ENCODE measurements around the gene SLC15A1. TPM values are rescaled to one million over a fixed set of nuclear protein-coding genes. Genes with fewer than 3 reads are reported as not detected.

Gene SLC15A1
- total and polyA plus RNA-seq, 8 donors: 0.15 to 9.9 (median 0.19) TPM; not detected in 5

DNA sequence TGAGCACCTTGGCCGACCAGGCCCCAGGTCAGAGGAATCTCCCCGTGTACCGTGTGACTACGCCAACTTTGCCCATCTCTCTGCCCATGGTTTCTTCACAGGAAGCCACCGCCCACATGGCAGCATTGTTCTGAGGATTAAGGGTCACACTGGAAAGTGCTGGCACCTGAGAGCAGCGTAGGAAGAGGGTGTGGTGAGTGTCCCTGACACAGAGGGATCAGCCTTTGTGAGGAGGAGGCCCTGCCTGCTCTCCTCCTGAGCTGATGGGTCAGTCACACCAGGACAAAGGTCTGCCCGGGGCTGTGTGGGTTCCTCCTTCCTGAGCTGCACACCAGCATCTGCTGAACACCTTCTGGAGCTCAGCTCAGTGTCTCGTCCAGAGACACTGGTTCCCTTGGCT is 32.2 kb upstream of the SLC15A1 start:
- TF ChIP-seq POLR2A (IDR thresholded peaks at IDR 0.05): no peak
- DNase-seq: no peak
- intact Hi-C loops (cut with DNase I; ENCODE audit: low total_unique reads): no loop called here
- H3K27ac ChIP-seq: no peak overlapping the region
- H3K4me1 ChIP-seq: no peaks in the 10 kb centered on the region
- no peaks in the 10 kb centered on the region for H3K9me3 ChIP-seq
- 70 to 80% (median 75%) methylated on average over 8 of the region's 8 CpGs for WGBS, 5 donors
- peaks cover 0 to 13% (median 0%) of the 10 kb centered on the region in 3 donors for H3K27me3 ChIP-seq
- H3K4me3 ChIP-seq: no peak overlapping the region
- no peaks in the 10 kb centered on the region for H3K36me3 ChIP-seq

GRCh38 chr13:98783856-98784478 is 31.5 kb upstream of the SLC15A1 start:
- TF ChIP-seq POLR2A (IDR thresholded peaks at IDR 0.05) (no peak), EP300 (IDR thresholded peaks at IDR 0.05) (no peak), CTCF (IDR thresholded peaks at IDR 0.05) (no peak), POLR2AphosphoS5 (IDR thresholded peaks at IDR 0.05) (no peak)
- H3K36me3 ChIP-seq: no peaks in the 10 kb centered on the region
- H3K4me3 ChIP-seq: no peak overlapping the region
- H3K27me3 ChIP-seq: peaks cover 0 to 10% (median 0%) of the 10 kb centered on the region in 3 donors
- intact Hi-C loops (cut with DNase I; ENCODE audit: low total_unique reads): no loop called here
- no peak for DNase-seq
- no peak overlapping the region for H3K27ac ChIP-seq
- no peaks in the 10 kb centered on the region for H3K9me3 ChIP-seq
- WGBS, 5 donors: 80 to 89% (median 81%) methylated on average over 11 to 12 of the region's 12 CpGs
- H3K4me1 ChIP-seq: no peaks in the 10 kb centered on the region

DNA sequence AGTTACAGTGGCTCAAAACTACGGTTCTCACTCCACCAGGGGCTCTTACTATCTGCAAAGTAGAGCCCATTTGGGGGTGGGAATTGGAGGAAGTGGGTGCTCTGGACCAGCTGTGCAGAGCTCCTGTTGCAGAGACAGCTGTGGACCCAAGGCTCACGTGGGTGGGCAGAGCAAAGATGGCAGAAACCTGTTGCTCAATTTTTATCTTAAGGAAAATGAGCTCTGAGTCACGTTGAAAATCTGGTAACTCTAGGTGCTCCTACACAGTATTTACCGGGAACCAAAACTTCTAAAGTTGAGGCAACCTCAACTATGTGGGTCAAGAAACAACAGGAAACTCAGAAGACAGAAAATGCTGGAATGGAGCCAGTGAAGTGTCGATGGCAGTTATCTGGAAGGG is 30.2 kb upstream of the SLC15A1 start:
- no peaks in the 10 kb centered on the region for H3K27me3 ChIP-seq
- intact Hi-C loops (cut with DNase I; ENCODE audit: low total_unique reads): no loop called here

DNA sequence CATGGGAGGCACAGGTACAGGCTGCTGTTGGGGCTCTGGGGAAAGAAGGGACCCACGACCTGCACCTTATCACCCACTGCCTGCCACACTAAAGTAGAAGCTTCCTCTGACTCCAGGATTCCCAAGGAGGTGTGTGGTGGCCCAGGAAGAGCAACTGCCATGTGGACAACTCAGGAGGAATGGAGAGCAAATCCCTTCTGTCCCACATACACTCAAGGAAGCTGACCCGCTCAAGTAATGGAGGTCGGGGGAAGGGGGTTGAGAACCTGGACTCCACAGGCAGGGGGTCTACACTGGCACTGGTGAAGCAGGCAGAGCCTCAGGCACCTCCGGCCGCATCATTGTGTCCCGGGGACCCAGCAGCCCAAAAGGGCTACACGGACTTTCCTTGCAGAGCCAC is 29.4 kb upstream of the SLC15A1 start:
- Histone ChIP-seq H3K27ac (no peak overlapping the region), H3K27me3 (no peaks in the 10 kb centered on the region), H3K4me3 (no peak overlapping the region), H3K4me1 (no peaks in the 10 kb centered on the region), H3K36me3 (no peaks in the 10 kb centered on the region), H3K9me3 (no peaks in the 10 kb centered on the region)
- 72 to 83% (median 81%) methylated on average over 7 of the region's 7 CpGs for WGBS, 5 donors
- no peak for DNase-seq
- TF ChIP-seq EP300 (IDR thresholded peaks at IDR 0.05) (no peak), POLR2A (IDR thresholded peaks at IDR 0.05) (no peak), CTCF (IDR thresholded peaks at IDR 0.05) (no peak), POLR2AphosphoS5 (IDR thresholded peaks at IDR 0.05) (no peak)
- intact Hi-C loops (cut with DNase I; ENCODE audit: low total_unique reads): no loop called here

More for the DNA sequence above, 30.2 kb upstream of the SLC15A1 start:
- TF ChIP-seq POLR2A (IDR thresholded peaks at IDR 0.05): no peak
- no peaks in the 10 kb centered on the region for H3K36me3 ChIP-seq
- H3K9me3 ChIP-seq: no peaks in the 10 kb centered on the region
- DNase-seq: no peak
- no peak overlapping the region for H3K4me3 ChIP-seq
- H3K4me1 ChIP-seq: no peaks in the 10 kb centered on the region
- H3K27ac ChIP-seq: no peak overlapping the region
- 46 to 74% (median 56%) methylated on average over 5 of the region's 5 CpGs for WGBS, 5 donors

- Histone ChIP-seq H3K36me3 (no peaks in the 10 kb centered on the region), H3K4me3 (no peak overlapping the region), H3K27ac (no peak overlapping the region), H3K9me3 (no peaks in the 10 kb centered on the region), H3K27me3 (no peaks in the 10 kb centered on the region), H3K4me1 (no peaks in the 10 kb centered on the region)
- DNase-seq: no peak
- intact Hi-C loops (cut with DNase I; ENCODE audit: low total_unique reads): no loop called here
- 72 to 87% (median 84%) methylated on average over 11 of the region's 11 CpGs for WGBS, 5 donors
- TF ChIP-seq EP300 (IDR thresholded peaks at IDR 0.05) (no peak), POLR2A (IDR thresholded peaks at IDR 0.05) (no peak), POLR2AphosphoS5 (IDR thresholded peaks at IDR 0.05) (no peak), CTCF (IDR thresholded peaks at IDR 0.05) (no peak)
Observed at GRCh38 chr13:98781470-98781869, 29.0 kb upstream of the SLC15A1 start.
